Daoy (cell line): ENCODE data around the gene MEST. TPM values are rescaled to one million over a fixed set of nuclear protein-coding genes. Genes with fewer than 3 reads are reported as not detected.
A peak's percentile ranks its signal among the peaks of the same experiment; 100 is the strongest.
"Not testable (repeated sequence)": the region's sequence is repeated elsewhere in the genome, so short reads cannot be mapped to it uniquely, and the experiment has no call there.

Experiments used
- DNase-seq: peaks from one replicate; pipeline ENCODE4 v3.0.0-alpha.2; 2015; ENCODE audit warnings: low read depth
- total RNA-seq: library from RNA; depleted of rRNA; stranded (reverse); fragments of >200 nt; shearing (Covaris generic); gene quantifications from 2 replicates; pipeline ENCODE4 v1.2.3, GENCODE V29; 2014

Gene MEST
- total RNA-seq, 1 experiment from 2014 or later: 568 TPM

DNA sequence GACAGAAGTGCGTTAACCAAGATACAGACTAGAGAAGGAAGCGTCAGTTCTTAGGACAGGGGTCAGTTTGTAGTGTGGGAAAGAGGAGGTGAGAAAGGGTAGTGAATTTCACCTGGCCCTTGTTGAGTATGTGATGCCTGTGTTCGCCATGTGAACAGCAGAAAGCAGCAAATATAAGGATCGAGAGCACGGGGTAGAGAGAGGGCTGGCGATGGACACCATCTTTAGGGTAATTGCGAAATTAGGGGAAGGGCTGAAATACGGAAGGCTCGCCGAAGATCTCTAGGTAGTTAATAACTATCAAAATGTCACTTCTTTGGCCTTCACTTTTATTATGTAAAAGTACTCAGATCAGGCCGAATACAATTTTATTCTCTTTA is 6.2 kb upstream of the MEST start:
- no peak for DNase-seq

DNA sequence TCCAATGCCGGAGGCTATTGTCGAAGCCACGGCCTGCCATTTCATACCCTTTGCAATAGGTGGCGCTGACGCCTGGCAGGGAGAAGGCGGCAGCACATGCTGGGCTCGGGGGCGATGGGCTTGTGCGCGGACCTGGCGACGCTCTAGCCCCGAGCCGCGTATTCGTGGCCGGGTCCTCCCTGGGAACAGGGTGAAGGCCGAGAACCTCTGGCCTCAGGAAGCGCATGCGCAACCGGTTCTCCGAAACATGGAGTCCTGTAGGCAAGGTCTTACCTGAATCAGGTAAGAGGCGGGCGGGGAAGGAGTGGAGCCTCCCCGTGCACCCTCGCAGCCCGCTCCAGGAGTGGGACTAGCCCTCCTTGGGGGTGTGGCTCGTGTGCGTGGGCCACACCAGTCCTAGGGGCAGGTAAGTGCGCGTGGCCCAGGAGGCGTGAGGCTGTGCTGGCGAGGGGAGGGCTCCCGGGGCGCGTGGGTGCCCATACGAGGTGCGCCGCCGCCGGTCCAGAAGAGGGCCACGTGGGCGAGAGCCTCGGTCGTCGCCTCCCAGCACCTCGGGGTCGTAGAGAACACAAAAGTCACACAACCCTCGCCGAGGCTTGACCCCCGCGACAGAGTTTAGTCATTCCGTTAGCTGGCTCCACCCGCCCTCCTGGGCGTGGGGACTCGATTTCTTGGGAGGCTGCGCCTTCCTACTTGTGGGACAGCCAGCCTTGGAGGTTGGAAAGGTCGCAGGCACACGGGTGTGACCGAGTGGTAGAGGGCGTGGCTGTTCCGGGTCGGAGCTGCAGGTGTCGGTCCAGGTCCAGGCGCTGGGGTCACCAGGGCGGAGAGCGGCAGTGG is 5.6 kb upstream of the MEST start:
- peak; percentile 49 for DNase-seq

DNA sequence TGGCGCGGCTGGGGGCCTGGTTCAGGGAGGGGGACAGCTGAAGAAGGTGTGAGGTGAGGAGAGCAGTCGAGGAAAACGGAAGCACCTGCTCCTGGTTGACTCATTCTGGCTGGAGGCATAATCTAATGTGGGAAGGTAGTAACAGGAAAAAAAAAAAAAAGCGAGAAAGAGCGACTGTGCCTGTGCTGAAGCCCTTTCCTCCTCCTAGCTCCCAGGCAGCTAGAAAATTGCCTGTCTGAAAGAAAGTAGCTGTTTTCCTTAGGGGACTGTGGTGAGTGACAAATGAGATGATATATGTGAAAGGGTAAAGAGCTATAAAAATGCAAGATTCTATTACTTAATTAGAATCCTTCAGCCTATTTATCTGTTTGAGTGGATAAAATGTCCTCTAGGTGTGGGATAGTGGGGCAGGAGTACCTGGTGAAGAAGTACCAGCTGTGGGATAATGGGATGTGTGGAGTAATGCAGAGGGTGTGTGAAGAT is 4.9 kb upstream of the MEST start:
- DNase-seq: no peak

DNA sequence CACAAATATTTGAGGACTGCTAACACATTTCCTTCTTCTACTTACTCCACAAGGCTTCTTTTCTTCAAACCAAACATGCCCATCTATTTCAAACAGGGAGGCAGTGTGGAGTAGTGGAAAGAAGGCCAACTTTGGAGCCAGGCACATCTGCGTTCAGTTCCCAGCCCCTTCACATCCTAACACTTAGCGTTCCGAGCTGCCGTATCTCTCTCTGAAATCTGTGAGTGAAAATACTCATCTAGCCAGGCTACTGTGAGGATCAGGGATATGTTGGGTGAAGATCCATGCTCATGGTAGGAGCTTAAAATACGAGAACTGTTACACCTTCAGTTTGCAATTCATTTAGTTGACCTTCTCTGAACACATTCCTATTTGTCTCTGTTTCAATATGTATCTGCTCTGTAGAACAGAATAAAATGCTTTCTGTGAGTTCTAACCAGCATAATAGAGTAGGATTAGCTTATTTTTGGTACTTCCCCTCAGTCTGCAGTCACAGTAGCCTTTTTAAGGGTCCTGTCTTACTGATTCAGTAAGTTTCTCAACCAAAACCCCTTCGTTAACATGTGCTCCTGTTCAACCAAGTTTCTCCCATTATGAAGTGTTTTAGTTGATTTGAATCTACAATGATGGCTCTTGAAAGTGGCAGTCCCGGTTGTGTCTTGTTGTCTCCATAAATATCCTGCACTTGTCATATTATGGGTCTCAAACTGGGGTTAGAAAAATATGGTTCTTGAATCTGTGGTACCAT is 3.3 kb upstream of the MEST start:
- DNase-seq: no peak

DNA sequence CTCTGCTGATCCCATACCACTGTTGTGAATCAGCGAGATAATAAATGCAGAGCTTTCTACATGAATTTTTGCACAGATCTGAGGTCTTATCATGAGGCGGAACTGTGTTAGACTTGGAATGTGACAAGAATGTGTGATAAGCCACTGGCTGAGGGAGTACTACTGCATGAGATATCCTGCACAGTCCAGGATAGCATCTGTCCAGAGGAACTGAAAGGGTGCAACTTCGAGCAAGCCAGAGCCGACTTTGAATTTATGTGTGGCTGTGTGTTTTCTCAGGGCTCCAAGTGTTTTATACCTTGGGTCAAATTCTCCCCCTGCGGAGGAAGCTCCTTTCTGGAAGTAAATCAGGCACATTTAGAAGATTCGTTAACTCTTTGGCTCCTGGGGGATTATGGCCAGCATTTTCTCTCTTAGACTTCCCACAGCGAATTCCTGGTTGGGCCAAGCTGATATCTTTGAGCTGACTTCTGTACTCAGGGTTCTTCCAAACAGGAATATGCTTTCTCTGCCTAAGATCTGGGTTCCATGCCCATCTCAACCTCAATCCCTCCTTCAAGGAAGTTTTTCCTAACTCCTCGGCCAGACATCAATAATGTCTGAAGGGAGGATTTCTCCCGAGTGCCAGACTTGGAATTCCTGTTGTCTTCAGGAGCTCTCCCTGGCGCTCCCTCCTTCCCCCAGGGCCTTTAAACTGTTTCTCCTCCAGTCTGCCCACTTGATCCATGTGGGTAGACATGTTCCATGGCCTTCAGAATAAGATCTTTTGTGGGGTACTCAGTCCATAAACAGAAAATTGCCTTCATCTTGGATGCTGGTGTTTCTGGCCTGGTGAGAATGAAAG is 2.5 kb upstream of the MEST start:
- DNase-seq: peak; percentile 91

DNA sequence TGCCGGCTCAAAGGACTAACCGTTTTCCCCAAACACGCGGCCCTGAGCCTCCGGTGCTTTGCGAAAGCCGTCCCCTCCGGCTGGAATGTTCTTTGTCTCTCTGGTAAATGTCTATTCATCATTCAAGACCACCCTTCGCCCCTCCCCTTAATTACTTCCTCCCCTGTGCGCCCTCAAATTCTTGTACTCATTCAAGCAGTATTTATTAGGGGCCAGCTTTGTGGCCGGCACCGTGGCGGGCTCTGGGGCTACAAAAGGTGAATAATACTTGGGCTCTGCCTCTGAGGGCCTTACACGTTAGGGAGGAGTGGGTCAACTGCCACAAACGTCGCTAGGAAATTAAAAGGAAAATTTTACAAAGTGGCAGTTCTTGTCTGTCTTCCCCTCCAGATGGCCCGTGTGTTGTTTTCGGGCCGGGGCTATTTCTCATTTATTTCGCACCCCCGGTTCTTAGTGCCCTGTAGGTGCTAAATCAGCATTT is 1.5 kb upstream of the MEST start:
- no peak for DNase-seq

DNA sequence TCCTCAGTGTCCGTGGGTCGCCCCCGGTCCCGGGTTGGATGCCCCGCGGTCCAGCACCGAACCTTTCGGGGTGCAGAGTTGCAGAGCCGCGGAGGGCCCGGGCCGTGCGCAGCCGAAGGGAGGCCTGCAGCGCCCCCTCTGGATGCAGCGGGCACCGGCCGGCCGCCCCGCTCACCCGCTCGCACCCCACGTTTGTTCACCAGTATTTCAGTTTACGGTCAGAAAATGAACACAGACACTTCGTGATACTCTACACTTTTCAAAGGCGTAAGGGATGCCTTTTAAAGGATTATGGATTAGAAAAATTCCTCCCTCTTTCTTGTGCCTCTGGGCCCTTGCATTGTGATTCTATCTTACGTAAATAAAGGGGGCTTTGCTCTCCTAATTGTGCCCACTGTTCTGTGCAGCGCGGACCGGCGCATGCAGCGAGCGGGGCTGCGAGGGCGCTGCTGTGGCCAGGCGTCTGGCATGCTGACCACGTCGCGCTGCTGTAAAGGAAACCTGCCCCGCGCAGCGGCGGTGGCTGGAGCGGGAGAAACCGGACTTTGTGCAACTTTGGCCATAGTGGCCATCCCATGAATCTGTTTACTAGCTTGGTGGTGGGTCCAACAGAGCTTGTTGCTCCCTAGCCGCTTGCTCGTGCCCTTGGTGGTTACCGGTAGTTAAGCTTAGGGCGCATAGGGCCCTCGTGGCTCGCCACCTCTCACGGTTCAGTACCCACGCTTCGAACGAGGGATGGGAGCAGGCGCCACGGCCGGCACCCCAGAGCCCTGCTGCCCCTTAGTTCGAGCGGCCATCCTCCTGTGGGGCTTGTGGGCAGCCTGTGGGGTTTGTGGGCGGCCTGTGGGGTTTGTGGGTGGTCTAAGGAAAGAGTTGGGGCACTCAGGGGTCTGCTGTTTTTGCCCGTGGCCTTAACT is 739 bp upstream of the MEST start:
- DNase-seq: peak; percentile 75

DNA sequence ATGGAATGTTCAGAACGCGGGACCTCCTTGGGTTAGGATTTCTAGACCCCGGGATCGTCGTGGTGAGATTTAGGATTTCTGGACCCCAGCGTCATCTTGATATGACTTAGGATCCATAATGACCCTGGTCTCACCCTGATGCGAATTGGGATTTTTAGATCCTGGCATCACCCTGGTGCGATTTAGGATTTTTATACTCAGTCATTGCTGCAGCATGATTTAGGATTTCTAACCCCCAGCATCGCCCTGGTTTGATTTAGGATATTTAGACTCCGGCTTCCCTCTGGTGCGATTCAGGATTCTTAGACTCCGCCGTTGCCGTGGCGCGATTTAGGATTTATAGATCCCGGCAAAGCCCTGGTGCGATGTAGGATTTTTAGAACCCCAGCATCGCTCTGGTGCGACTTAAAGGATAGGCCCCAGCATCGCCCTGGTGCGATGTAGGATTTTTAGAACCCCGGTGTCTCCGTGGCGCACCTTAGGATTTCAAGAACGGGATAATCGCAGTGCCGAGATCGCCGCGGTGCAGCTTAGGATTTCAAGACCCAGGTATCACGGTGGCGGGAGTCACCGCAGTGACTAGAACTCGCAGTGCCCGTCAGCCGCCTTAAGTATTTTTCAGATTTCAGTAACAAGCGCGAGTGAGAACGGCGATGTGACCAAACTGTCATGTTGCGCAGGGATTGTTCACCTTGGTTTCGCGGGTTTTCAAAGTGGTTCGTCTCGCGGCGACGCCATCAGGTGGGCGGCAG is 814 bp downstream of the MEST start:
- DNase-seq: peak; percentile 42

DNA sequence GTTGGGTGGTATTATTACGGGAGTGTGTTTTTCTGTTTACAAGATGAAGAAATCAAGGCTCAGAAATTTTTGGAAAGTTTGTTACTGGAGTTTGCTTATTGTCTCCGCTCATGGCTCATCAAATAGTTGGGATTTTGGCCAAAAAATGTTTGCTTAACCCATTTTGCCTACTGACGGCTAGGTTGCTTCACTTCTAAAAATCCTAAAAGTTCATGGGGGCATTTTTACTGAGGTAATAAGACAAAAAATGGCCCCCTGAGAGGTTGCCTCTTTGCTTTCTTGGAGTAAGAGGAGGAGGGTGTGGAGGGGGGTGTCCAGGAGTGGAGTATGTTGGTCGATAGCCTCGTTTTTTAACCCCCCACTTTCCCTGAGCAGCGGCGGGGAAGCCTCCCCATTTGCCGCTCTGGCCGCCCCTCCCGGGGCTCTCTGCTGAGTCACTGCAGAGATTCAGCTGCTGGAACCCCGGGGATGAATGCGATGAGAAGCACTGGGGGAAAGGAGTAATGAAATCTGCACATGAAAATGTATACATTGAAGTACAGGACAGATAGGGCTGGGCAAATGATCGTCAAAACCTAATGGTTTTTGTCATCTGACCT is 1.5 kb downstream of the MEST start:
- peak; percentile 80 for DNase-seq

DNA sequence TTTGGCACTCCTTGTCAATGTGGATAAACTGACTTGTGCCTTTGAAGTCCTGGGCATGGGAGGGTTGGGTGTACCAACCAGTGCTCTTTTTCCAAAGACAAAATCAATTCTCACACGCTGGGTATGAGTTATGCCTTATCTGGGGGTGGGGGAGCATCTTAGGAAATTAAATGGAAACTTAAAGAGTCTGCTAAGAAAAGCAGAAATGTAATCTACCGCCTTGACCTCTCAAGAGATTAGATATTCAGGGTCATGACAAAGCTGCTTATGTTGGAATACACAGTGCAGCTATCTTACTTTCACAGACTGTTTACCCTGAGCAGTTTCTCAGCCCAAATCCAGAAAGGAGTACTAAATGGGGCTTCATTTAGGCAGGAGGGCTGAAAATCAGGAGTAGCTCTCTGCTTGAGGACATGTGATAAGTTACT is 2.6 kb downstream of the MEST start:
- no peak for DNase-seq

DNA sequence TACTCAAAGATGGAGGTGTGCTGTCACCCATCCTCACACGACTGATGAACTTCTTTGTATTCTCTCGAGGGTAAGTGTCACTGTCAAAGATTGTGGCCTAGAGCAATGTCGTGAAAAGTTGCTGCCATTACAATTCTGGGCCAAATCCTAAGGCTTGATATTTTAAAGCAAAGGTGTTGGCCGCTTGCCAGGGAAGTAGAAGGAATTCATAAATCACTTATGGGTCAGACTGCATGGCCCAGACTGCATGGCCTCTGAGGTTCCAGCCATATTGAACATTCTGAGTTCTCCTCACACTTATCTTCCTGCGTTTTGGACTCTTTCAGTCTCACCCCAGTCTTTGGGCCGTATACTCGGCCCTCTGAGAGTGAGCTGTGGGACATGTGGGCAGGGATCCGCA is 8.6 kb downstream of the MEST start:
- DNase-seq: no peak

DNA sequence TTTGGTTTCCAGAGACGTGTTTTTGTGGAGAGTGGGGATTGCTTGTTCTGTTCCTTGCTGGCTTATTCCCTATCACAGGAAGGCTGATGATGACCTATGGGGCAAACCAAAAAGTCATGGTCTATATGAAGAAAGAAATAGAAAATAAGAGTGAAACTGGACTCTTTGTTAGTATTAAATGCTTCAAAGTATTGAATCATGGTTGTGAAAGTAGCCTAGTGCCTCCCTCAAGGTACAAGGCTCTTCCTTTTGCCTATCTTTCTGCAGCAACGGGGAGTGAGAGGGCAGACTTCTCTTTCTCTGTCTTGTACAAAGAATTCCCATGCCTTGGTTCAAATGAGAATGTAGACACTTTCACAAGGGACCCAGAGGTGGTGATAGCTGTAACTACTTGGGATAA is 9.0 kb downstream of the MEST start:
- no peak for DNase-seq

DNA sequence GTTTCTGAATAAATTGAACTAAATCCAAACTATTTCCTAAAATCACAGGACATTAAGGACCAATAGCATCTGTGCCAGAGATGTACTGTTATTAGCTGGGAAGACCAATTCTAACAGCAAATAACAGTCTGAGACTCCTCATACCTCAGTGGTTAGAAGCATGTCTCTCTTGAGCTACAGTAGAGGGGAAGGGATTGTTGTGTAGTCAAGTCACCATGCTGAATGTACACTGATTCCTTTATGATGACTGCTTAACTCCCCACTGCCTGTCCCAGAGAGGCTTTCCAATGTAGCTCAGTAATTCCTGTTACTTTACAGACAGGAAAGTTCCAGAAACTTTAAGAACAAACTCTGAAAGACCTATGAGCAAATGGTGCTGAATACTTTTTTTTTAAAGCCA is 13.9 kb downstream of the MEST start:
- DNase-seq: no peak

DNA sequence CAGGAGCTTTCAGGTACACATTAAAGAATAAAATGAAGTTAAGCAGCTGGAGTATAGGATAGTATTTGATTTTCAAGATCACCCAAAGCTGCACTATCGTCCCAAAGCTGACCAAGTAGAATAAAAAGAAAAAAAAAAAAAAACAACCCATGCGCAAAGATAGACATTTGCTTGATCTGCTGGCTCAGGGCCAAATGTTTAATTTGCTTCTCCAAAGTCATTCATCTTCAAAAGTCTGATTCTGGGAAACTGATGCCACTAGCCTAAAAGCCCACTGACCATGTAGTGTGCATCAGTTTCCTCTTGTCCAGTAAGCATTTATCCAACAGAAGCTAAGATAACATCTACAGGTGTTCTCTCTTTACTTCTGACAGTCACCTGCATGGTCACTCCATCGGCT is 14.5 kb downstream of the MEST start:
- DNase-seq: no peak

DNA sequence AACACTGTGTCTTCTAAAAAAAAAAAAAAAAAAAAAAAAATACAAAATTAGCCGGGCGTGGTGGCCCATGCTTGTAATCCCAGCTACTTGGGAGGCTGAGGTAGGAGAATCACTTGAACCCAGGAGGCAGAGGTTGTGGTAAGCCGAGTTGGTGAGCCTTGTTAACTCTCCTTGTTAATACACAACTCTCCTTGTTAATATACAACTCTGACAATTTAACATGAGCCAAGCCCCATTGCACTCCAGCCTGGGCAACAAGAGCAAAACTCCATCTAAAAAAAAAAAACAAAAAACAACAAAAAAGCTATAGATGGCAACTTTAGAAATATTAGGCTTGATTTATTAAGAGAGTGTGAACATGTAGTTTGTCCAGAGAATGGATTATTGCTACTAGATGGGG is 20.2 kb downstream of the MEST start:
- not testable (repeated sequence) for DNase-seq

DNA sequence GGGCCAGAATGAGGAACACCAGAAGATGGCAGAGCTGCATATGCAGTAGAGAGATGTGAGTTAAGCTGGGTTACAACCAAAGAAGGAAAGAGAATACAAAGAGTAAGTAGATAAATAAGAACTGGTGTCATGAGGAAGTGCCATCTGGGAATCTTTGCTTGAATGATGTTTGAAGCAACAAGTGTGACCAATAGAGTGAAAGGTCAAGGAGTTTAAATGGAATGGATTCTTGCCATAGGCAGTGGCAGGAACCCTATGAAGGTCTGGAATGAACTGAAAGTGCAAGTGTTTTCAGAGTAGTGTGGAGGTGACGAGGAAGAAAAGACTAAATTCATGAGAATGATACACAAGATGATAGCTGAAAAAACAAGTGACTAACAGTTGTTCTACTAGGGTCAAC is 21.6 kb downstream of the MEST start:
- DNase-seq: no peak

DNA sequence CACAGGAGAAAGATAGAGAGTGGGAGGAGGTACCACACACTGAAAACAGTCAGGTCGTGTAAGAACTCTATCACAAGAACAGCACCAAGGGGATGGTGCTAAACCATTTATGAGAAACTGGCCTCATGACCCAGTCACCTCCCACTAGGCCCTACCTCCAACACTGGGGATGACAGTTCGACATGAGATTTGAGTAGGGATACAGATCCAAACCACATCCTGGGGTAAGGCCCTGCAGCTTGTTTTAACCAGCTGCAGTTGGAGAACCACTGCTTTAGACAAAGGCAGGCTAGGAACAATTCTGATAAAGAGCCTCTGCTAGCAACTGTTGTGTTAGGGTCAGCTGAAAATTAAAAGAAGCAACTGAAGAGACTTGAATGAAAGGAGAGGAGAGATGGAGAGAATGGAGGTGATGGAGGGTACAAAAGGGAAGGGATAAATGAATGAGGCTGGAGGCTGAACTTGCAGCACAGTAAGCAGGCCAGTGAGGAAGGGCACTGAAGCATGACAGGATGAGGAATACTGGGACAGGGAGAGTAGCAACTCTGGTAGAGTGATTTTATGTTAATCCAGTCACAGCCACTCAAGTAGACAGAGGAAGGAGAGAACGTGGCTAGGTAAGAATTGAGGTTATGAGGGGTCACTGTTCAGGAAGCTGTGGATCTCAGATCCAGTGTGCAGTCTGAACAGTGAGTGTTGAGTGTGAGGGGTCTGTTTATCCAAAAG is 23.6 kb downstream of the MEST start:
- DNase-seq: no peak

DNA sequence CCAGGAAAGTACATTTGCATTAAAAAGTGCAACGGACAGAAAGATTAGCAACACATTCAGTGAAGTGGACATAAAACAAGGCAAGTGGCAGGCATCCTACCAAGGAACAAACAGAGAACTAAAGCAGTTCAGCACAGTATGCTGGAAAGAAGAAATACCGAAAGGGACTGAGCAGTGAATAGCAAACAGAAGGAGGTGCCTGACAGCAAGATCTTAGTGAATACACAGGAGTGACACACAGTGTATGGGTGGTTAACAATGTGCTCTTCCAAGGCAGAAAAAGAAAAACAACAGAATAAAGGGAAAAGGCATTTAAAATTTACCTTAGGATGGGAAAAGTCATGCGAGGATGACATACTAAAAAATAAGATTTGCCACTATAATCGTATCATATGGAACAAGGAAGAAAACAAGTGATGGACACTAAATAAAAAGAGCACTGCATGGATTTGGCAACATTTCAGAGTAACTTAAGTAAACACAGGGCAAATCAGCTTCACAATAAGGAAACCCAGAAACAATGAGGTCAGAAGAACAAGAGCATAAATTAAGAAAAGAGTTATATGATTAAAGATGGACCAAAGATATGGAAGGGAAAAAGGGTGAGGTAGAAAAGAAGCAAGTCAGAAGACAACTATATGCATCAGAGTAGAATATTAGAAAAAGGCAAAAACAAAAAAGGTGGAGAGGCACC is 29.5 kb downstream of the MEST start:
- DNase-seq: no peak
